ENCODE results near the gene DIP2B.

DNA sequence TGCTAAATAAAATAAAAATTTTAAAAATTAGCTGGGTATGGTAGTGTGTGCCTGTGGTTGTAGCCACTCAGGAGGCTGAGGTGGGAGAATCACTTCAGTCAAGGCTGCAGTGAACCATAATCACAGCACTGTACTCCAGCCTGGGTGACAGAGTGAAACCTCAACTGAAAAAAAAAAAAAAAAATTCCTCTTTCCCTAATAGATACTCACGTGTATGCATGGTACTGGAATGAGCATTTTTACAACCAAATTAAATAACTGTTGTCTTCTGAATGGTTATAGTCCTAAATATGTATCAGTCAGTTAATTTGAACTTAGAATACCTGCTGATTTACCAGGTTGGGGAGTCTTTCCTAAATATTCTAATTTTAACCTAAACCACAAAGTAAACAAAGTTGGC lies 160.8 kb downstream of the DIP2B start:
- TF ChIP-seq, protein P1, sequence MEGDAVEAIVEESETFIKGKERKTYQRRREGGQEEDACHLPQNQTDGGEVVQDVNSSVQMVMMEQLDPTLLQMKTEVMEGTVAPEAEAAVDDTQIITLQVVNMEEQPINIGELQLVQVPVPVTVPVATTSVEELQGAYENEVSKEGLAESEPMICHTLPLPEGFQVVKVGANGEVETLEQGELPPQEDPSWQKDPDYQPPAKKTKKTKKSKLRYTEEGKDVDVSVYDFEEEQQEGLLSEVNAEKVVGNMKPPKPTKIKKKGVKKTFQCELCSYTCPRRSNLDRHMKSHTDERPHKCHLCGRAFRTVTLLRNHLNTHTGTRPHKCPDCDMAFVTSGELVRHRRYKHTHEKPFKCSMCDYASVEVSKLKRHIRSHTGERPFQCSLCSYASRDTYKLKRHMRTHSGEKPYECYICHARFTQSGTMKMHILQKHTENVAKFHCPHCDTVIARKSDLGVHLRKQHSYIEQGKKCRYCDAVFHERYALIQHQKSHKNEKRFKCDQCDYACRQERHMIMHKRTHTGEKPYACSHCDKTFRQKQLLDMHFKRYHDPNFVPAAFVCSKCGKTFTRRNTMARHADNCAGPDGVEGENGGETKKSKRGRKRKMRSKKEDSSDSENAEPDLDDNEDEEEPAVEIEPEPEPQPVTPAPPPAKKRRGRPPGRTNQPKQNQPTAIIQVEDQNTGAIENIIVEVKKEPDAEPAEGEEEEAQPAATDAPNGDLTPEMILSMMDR (IDR thresholded peaks at IDR 0.05), result no peak
- no peak for TF ChIP-seq POLR2A (IDR thresholded peaks at IDR 0.05)

Data from adrenal gland (tissue), 5 donors.